Natural killer cell treated with Interleukin-12 subunit alpha and Interleukin-12 subunit beta and Interleukin-15 and Interleukin-18, amount 100 ng/mL, for 72 hours (primary cell): Measurements from ENCODE around the gene DNAAF8. TPM values are rescaled to one million over a fixed set of nuclear protein-coding genes. Genes with fewer than 3 reads are reported as not detected.
"Not testable (repeated sequence)": the region's sequence is repeated elsewhere in the genome, so short reads cannot be mapped to it uniquely, and the experiment has no call there.

Source experiments
- ATAC-seq, 2 donors: fragments of 150-1000 bp; cut with Tn5 transposase in 1 of 2; sonication (Bioruptor Pico), chemical (Tn5 transposase) in 1 of 2; 2 replicates each; pipeline ENCODE4 v1.10.0; 2021
- DNase-seq: peaks from one replicate; pipeline ENCODE4 v3.0.0; 2022; ENCODE audit warnings: low spot score
- H3K27ac Mint-ChIP-seq, 2 donors: 1 replicate in 1 of 2; 2 replicates in 1 of 2; pipeline ENCODE4 v1.8.0; 2022; ENCODE audit warnings: mixed read lengths in 2 of 2, mild to moderate bottlenecking in 1 of 2, moderate library complexity in 1 of 2
- H3K27me3 Mint-ChIP-seq, 2 donors: 1 replicate in 1 of 2; 2 replicates in 1 of 2; pipeline ENCODE4 v1.8.0; 2022; ENCODE audit warnings: mixed read lengths in 2 of 2
- H3K36me3 Mint-ChIP-seq: one replicate; pipeline ENCODE4 v1.8.0; 2022; ENCODE audit warnings: mixed read lengths
- H3K4me1 Mint-ChIP-seq, 2 donors: 1 replicate in 1 of 2; 2 replicates in 1 of 2; pipeline ENCODE4 v1.8.0; 2022; ENCODE audit warnings: low read depth in 2 of 2, mixed read lengths in 2 of 2, mild to moderate bottlenecking in 1 of 2
- H3K4me3 Mint-ChIP-seq: one replicate; pipeline ENCODE4 v1.8.0; 2022; ENCODE audit warnings: mixed read lengths
- H3K9me3 Mint-ChIP-seq: 2 replicates; pipeline ENCODE4 v1.8.0; 2022; ENCODE audit warnings: mixed read lengths
- total RNA-seq, 2 donors: library from RNA; stranded (reverse); gene quantifications; one replicate each; pipeline ENCODE4 v1.2.3, GENCODE V29; 2022

The DNAAF8 gene
- total RNA-seq, 2 donors from 2014 or later = 0.53 TPM; not detected in 1

GRCh38 chr16:4780235-4780634, 45.9 kb downstream of the DNAAF8 start:
- no peaks in the 10 kb centered on the region for H3K9me3 Mint-ChIP-seq

DNA sequence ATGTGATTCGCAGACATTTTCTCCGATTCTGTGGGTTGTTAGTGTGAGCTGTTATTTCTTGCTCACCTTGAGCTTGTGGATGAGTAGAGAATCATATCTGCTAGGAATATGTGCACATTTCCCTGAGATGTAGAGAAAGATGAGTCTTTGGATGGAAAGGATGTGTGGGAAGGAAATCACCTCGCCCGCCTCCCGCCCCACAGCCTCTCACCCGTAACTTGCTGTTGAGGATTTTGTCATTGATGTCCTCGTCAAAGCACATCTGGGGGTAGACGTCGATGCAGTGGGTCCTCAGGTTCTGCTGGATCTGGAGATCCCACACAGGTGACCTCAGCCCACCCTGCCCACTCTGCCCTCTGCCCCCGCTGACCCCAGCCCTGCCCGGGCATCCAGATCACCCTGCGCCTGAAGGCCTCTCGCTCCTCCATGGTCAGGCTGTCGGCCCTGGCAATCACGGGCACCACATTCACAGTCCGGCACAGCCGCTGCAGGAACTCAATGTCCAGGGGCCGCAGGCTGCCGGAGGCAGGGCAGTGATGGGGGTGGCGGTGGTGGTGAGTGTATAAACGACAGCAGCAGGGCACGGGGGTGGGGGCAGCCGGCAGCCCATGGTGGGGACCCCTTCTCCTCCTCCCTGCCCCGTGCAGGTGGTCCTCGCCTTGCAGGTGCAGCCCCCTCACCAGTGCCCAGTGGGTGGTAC, 49.1 kb downstream of the DNAAF8 start:
- Mint-ChIP-seq H3K9me3 (no peaks in the 10 kb centered on the region), H3K4me3 (no peak overlapping the region), H3K4me1 (no peaks in the 10 kb centered on the region), H3K27ac (no peak overlapping the region), H3K27me3 (no peaks in the 10 kb centered on the region), H3K36me3 (no peaks in the 10 kb centered on the region)
- ATAC-seq (no peak), DNase-seq (no peak)

More at GRCh38 chr16:4780235-4780634, 45.9 kb downstream of the DNAAF8 start:
- ATAC-seq (no peak), DNase-seq (no peak)
- Mint-ChIP-seq H3K4me3 (no peak overlapping the region), H3K27me3 (peaks cover 0 to 2% of the 10 kb centered on the region in 2 donors), H3K36me3 (no peaks in the 10 kb centered on the region), H3K27ac (no peak overlapping the region), H3K4me1 (no peaks in the 10 kb centered on the region)

DNA sequence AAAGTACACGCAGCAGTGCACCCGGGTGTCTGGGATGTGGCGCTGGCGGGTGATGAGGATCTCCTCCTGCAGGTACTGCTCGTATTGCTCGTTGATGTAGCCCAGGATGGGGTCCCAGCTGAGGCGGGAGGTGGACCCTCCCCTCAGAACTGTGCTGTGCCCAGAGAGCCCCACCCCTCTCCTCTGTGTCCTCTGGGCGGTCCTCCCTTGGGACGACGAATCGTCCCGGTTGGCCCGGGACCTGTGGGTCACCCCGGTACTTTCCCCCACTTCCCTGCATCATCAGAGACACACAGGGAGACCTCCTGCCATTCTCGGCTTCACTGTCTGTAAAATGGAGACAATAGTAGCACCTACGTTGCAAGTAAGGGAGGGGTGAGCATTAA, 49.6 kb downstream of the DNAAF8 start:
- ATAC-seq (no peak), DNase-seq (no peak)
- H3K4me3 Mint-ChIP-seq = no peak overlapping the region
- H3K27me3 Mint-ChIP-seq = no peaks in the 10 kb centered on the region
- no peaks in the 10 kb centered on the region for H3K36me3 Mint-ChIP-seq
- H3K27ac Mint-ChIP-seq = no peak overlapping the region
- H3K9me3 Mint-ChIP-seq = no peaks in the 10 kb centered on the region
- no peaks in the 10 kb centered on the region for H3K4me1 Mint-ChIP-seq

- not testable (repeated sequence) for H3K4me3 Mint-ChIP-seq, ATAC-seq, H3K27me3 Mint-ChIP-seq, H3K9me3 Mint-ChIP-seq, H3K4me1 Mint-ChIP-seq, DNase-seq, H3K27ac Mint-ChIP-seq, H3K36me3 Mint-ChIP-seq
Measured at GRCh38 chr16:4784444-4784987, 50.2 kb downstream of the DNAAF8 start.

- no peaks in the 10 kb centered on the region for H3K36me3 Mint-ChIP-seq
- ATAC-seq (peak in 1 of 2 donors; percentile 52), DNase-seq (no peak)
- no peaks in the 10 kb centered on the region for H3K4me1 Mint-ChIP-seq
- H3K27ac Mint-ChIP-seq = no peak overlapping the region
- H3K4me3 Mint-ChIP-seq = no peak overlapping the region
- H3K9me3 Mint-ChIP-seq = no peaks in the 10 kb centered on the region
- no peaks in the 10 kb centered on the region for H3K27me3 Mint-ChIP-seq
Measured at GRCh38 chr16:4785758-4786433, 51.6 kb downstream of the DNAAF8 start.

DNA sequence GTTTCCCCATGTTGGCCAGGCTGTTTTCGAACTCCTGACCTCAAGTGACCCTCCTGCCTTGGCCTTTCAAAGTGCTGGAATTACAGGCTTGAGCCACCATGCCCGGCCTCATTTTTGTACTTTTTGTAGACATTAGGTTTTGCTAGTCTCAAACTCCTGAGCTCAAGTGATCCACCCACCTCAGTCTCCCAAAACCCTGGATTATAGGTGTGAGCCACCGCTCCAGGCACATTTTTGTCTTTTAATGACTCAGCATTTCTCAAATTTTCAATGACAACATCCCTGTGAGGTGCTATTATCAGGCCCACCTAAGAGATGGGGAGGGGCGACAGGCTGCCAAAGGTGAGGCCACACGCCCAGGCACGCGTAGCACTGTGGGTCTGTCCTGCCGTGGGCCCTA, 52.7 kb downstream of the DNAAF8 start:
- no peaks in the 10 kb centered on the region for H3K36me3 Mint-ChIP-seq
- H3K9me3 Mint-ChIP-seq = no peaks in the 10 kb centered on the region

GRCh38 chr16:4787627-4788482, 53.5 kb downstream of the DNAAF8 start, which contains the start of gene SEPTIN12:
Gene SEPTIN12 (minus strand): TSS chr16:4788345. CDS start chr16:4787645, 700 bp downstream.
- no peak for ATAC-seq
- DNase-seq = peak; percentile 29
- no peak within 1 kb of the TSS for H3K4me3 Mint-ChIP-seq
- H3K27ac Mint-ChIP-seq = no peak within 1 kb of the TSS
- no peaks in the 10 kb centered on the region for H3K36me3 Mint-ChIP-seq
- no peaks in the 10 kb centered on the region for H3K4me1 Mint-ChIP-seq
- H3K27me3 Mint-ChIP-seq = no peaks in the 10 kb centered on the region
- no peaks in the 10 kb centered on the region for H3K9me3 Mint-ChIP-seq

More for the DNA sequence above, 52.7 kb downstream of the DNAAF8 start:
- Mint-ChIP-seq H3K27ac (no peak overlapping the region), H3K27me3 (no peaks in the 10 kb centered on the region), H3K4me1 (no peaks in the 10 kb centered on the region), H3K4me3 (no peak overlapping the region)
- no peak for ATAC-seq
- peak; percentile 45 for DNase-seq

DNA sequence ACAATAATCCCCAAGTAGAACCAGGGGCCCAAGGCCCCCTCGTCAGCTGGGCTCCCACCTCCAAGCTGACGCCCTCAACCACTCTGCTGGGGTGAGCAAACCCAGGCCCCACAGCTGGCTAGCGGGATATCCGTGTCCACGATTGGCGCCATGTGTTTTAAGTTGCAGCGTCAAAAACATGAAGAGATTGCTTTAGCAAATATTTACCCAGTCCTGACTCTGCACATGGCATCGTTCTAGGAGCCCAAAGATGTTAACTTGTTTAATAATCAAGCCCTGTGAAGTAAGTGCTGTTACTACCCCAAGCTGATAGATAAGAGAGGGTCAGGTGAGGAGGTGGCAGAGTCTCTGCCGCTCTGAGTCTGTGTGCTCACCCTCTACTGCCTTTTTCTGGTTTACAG, 54.2 kb downstream of the DNAAF8 start:
- Mint-ChIP-seq H3K4me1 (no peaks in the 10 kb centered on the region), H3K27ac (no peak overlapping the region), H3K9me3 (no peaks in the 10 kb centered on the region), H3K36me3 (no peaks in the 10 kb centered on the region), H3K27me3 (no peaks in the 10 kb centered on the region), H3K4me3 (no peak overlapping the region)
- ATAC-seq (no peak), DNase-seq (peak; percentile 44)

DNA sequence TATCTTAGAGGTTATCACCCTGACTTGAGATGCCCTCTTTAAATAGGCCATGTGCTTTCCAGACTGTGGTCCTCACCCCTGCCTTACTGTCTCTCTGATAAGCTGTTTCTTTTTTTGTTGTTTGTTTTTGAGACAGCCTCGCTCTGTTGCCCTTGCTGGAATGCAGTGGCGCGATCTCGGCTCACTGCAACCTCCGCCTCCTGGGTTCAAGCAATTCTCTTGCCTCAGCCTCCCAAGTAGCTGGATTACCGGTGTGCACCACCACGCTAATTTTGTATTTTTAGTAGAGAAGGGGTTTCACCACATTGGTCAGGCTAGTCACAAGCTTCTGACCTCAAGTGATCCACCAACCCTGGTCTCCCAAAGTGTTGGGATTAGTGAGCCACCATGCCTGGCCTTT, 54.6 kb downstream of the DNAAF8 start:
- DNase-seq (no peak), ATAC-seq (no peak)
- Mint-ChIP-seq H3K4me1 (no peaks in the 10 kb centered on the region), H3K36me3 (no peaks in the 10 kb centered on the region), H3K9me3 (no peaks in the 10 kb centered on the region), H3K27me3 (no peaks in the 10 kb centered on the region), H3K27ac (no peak overlapping the region), H3K4me3 (no peak overlapping the region)

GRCh38 chr16:4790261-4790660, 55.9 kb downstream of the DNAAF8 start:
- H3K36me3 Mint-ChIP-seq = no peaks in the 10 kb centered on the region
- ATAC-seq = no peak
- H3K9me3 Mint-ChIP-seq = no peaks in the 10 kb centered on the region

DNA sequence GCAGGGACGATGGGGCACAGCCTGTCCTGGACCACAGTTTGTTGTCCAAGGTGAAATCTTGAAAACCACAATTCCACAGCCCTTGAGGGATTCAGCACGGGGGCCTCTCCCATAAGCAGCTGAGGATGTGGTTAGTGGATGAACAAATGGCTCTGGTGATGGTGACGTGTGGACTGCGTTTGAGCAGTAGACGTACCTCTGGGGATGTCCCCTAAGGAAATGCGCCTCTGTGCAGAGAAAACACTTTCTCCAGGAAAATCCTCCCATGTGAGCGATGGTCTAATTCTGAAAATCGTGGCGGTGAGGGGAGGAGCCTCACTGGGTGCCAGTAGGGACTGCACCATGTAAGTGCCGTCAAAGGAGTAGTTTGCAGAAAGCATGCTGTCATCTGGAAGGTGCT, 56.5 kb downstream of the DNAAF8 start:
- Mint-ChIP-seq H3K4me3 (no peak overlapping the region), H3K36me3 (no peaks in the 10 kb centered on the region), H3K4me1 (no peaks in the 10 kb centered on the region), H3K27me3 (no peaks in the 10 kb centered on the region), H3K27ac (no peak overlapping the region), H3K9me3 (no peaks in the 10 kb centered on the region)
- DNase-seq (peak; percentile 51), ATAC-seq (peak in 1 of 2 donors; percentile 14)

More at GRCh38 chr16:4790261-4790660, 55.9 kb downstream of the DNAAF8 start:
- no peak for DNase-seq
- no peaks in the 10 kb centered on the region for H3K4me1 Mint-ChIP-seq
- no peak overlapping the region for H3K4me3 Mint-ChIP-seq
- no peak overlapping the region for H3K27ac Mint-ChIP-seq
- H3K27me3 Mint-ChIP-seq = no peaks in the 10 kb centered on the region

DNA sequence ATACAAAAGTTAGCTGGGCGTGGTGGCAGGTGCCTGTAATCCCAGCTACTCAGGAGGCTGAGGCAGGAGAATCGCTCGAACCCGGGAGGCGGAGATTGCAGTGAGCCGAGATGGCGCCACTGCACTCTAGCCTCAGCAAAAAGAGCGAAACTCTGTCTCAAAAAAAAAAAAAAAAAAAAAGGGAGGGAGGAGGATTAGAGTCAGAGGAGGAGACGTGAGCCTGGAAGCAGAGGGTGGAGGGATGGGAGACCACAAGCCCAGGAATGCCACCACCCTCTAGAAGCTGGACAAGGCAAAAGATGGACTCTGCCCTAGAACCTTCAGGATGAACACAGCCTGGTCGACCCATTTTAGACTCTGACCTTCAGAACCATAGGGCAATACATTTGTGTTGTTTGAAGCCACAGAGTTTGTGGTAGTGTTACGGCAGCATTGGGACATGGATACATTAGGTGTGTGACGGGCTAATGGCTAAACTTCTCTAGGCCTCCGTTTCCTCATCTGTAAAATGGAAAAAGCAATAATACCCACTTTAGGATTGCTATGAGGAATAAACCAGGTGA, 58.7 kb downstream of the DNAAF8 start:
- DNase-seq (peak; percentile 49), ATAC-seq (no peak)
- no peaks in the 10 kb centered on the region for H3K27me3 Mint-ChIP-seq
- no peak overlapping the region for H3K4me3 Mint-ChIP-seq
- no peaks in the 10 kb centered on the region for H3K36me3 Mint-ChIP-seq
- H3K4me1 Mint-ChIP-seq = no peaks in the 10 kb centered on the region
- H3K27ac Mint-ChIP-seq = no peak overlapping the region
- H3K9me3 Mint-ChIP-seq = no peaks in the 10 kb centered on the region

- no peaks in the 10 kb centered on the region for H3K9me3 Mint-ChIP-seq
- H3K27ac Mint-ChIP-seq = no peak within 1 kb of the TSS
- peak; percentile 34 for DNase-seq
- no peaks in the 10 kb centered on the region for H3K27me3 Mint-ChIP-seq
- no peaks in the 10 kb centered on the region for H3K36me3 Mint-ChIP-seq
- no peak within 1 kb of the TSS for H3K4me3 Mint-ChIP-seq
- no peaks in the 10 kb centered on the region for H3K4me1 Mint-ChIP-seq
- ATAC-seq = no peak
Measured at GRCh38 chr16:4795181-4795827, 61.0 kb downstream of the DNAAF8 start, which contains the start of gene SMIM22. Gene SMIM22 (plus strand): TSS chr16:4795369. CDS start chr16:4795735, 366 bp downstream.
